Kidney (tissue), 14 donors: ENCODE results near the gene AQP12A. TPM values are rescaled to one million over a fixed set of nuclear protein-coding genes. Genes with fewer than 3 reads are reported as not detected.

Source experiments
- DNase-seq, 5 donors: peaks; one replicate each; pipeline ENCODE4 v3.0.0-alpha.2; 2013 to 2020
- FAIRE-seq: peaks from 2 replicates; lab custom pipeline; 2012; peaks lifted over from hg19 to GRCh38; lab: Jason Lieb, UNC
- H3K27ac ChIP-seq, 2 donors: one replicate each; pipeline ENCODE4 v1.7.0; 2013; ENCODE audit warnings: low read depth in 2 of 2, low read length in 2 of 2, inconsistent platforms in 1 of 2
- H3K27me3 ChIP-seq: one replicate; pipeline ENCODE4 v1.7.1; 2013; ENCODE audit warnings: low read length, inconsistent platforms; ENCODE audit not compliant: control insufficient read depth, insufficient read depth
- H3K36me3 ChIP-seq, 3 donors: one replicate each; pipeline versions ENCODE4 v1.7.0 to v1.7.1; 2013; ENCODE audit warnings: low read length in 3 of 3, control low read depth in 1 of 3, inconsistent platforms in 1 of 3; ENCODE audit not compliant: insufficient read depth in 3 of 3, control insufficient read depth in 2 of 3
- H3K4me1 ChIP-seq, 3 donors: one replicate each; pipeline versions ENCODE4 v1.7.0 to v1.7.1; 2013; ENCODE audit warnings: low read length in 3 of 3, inconsistent platforms in 1 of 3, low read depth in 1 of 3; ENCODE audit not compliant: control insufficient read depth in 2 of 3, insufficient read depth in 2 of 3
- H3K4me3 ChIP-seq, 3 donors: one replicate each; pipeline versions ENCODE4 v1.7.0 to v1.8.1; 2013; ENCODE audit warnings: low read length in 3 of 3, control low read depth in 1 of 3, inconsistent platforms in 1 of 3
- H3K9ac ChIP-seq, 3 donors: one replicate each; pipeline versions ENCODE4 v1.7.0 to v1.7.1; 2013; ENCODE audit warnings: low read length in 3 of 3, control low read depth in 1 of 3, inconsistent platforms in 1 of 3
- H3K9me3 ChIP-seq, 3 donors: one replicate each; pipeline versions ENCODE4 v1.7.0 to v1.7.1; 2013; ENCODE audit warnings: low read length in 3 of 3, control low read depth in 1 of 3, inconsistent platforms in 1 of 3; ENCODE audit not compliant: control insufficient read depth in 2 of 3, insufficient read depth in 1 of 3
- intact Hi-C: fragments of 100-400 bp; cut with DNase I; formaldehyde crosslinking; loops from one replicate; pipeline ENCODE4 v1.11.1; 2022
- polyA plus RNA-seq: library from polyadenylated mRNA; stranded (reverse); fragments of 350-450 nt; fragmentation: Illumina TruSeq; extraction: RNeasy Lipid Tissue Mini Kit (QIAGEN cat#74804); gene quantifications from one replicate; pipeline ENCODE4 v1.2.3, GENCODE V29; 2014; ENCODE audit warnings: low read depth, low replicate concordance; ENCODE audit not compliant: insufficient read depth
- total RNA-seq: library from RNA; stranded (reverse); fragmentation: NEBNext Ultra II Directional; extraction: Animal tissue kit (Norgen Biotek cat#: 25700); gene quantifications from one replicate; pipeline ENCODE4 v1.2.1, GENCODE V29; 2021
- TF ChIP-seq, protein P1 (sequence below): IDR thresholded peaks from 3 replicates; pipeline ENCODE4 v1.5.1; 2012; ENCODE audit warnings: mild to moderate bottlenecking, moderate library complexity, borderline replicate concordance; ENCODE audit not compliant: insufficient read depth; ENCODE audit errors: extremely low read depth
- donor health status: control.
- donor health status: control.
- donor health status: control.
- donor health status: control.
- donor health status: control.
- donor health status: DM: yes; HTN: yes; CAD: no.
- donor health status: Normal renal cell carcinoma (clear cell type).

AQP12A gene
- total and polyA plus RNA-seq, 2 donors from 2014 or later = not detected

DNA sequence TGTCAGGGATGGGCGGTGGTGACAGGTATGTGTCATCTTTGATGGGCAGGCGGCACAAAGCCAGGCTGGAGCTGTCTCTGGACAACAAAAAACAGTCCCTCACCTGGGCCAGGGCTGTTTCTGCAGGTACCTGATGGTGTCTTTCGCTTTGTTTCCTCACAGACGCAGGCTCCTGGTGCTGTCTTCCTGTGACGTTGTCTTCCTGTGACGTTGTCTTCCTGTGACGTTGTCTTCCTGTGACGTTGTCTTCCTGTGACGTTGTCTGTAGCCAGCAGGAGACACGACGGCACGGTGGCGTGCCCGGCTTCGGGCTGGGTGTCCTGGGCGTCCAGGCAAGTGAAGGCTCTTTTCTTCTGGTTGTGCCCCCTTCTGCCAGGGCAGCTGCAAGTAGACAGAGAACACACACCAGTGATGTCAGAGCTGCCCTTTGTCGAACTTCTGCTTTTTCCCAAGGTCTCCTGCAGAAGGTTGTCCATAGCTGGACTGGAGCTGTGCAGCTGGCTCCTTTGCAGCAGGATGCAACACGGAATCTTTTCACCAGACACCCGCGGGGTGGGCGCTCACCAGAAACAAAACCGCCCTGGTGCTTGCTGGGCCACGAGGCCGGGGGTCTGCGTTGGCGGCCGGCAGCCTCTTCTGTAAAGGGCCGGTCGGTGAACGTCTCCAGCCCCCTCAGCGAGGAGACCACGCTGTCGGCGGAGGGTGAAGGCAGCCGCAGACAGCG lies 45.3 kb upstream of the AQP12A start:
- Histone ChIP-seq H3K4me1 (no peaks in the 10 kb centered on the region), H3K27ac (no peak overlapping the region), H3K27me3 (no peaks in the 10 kb centered on the region), H3K36me3 (no peaks in the 10 kb centered on the region), H3K9ac (no peak overlapping the region), H3K4me3 (no peak overlapping the region), H3K9me3 (no peaks in the 10 kb centered on the region)
- intact Hi-C loops = no loop called here
- DNase-seq (peak in 1 of 5 donors; percentile 63), FAIRE-seq (no peak)
- TF ChIP-seq, protein P1, sequence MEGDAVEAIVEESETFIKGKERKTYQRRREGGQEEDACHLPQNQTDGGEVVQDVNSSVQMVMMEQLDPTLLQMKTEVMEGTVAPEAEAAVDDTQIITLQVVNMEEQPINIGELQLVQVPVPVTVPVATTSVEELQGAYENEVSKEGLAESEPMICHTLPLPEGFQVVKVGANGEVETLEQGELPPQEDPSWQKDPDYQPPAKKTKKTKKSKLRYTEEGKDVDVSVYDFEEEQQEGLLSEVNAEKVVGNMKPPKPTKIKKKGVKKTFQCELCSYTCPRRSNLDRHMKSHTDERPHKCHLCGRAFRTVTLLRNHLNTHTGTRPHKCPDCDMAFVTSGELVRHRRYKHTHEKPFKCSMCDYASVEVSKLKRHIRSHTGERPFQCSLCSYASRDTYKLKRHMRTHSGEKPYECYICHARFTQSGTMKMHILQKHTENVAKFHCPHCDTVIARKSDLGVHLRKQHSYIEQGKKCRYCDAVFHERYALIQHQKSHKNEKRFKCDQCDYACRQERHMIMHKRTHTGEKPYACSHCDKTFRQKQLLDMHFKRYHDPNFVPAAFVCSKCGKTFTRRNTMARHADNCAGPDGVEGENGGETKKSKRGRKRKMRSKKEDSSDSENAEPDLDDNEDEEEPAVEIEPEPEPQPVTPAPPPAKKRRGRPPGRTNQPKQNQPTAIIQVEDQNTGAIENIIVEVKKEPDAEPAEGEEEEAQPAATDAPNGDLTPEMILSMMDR = no peak

DNA sequence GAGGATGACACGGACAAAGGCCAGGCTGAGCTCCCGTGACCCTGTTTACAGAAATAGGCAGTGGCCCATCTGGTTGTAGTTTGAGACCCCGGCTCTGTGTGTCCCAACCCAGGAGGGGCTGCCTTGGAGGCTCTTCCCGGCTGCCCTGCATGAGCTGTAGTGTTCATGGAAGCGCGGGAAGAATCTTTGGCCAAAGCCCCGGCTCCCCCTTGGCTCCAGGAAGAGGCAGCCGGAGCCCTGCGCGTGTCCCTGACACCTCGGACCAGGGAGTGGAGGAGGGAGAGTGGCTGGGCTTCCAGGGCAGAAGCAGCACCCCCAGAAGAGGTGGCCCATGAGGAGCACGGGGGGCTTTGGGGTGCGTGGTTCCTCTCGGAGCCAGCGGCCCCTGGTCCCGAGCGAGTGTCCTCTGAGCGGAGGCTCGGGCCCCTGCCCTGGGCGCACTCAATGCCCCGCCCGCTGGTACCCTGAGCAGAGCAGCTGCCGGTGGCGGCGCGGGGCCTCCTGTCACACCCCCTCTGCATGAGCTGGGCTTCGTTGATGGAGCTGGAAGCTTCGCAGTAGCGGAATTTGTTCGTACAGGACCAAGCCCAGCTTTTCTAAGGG lies 44.7 kb upstream of the AQP12A start:
- no peak for FAIRE-seq

DNA sequence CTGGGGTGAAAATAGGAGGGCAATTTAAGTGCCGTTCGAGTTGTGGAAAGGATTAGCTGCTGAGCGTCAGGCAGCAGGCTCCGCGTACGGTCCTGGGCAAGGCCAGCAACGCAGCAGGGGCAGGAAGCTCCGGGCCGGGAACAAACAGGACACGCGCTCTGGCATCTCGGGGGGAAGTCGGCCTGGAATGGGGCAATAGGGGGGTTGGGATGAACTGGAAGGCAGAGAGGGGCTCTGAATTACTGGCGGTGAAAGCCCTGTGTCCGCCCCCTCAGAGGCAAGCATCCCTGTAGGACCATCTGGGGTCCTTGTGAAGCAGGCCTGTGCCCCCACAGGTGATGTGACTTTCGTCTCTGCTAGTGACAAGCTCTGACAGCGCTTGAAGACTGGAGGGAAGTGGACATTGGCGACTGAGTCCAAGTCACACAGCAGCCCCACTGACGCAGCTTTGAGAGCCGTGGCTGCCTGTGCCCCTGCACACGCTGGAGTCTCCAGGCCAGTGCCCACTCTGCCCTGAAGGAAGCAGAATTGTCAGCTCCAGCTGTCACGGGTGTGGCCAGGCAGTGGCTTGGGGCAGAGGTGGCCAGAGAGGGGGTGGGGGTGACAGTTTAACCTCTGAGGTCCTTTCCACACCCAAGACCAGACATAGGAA lies 44.0 kb upstream of the AQP12A start:
- Histone ChIP-seq H3K36me3 (no peaks in the 10 kb centered on the region), H3K4me1 (no peaks in the 10 kb centered on the region), H3K9ac (no peak overlapping the region), H3K27ac (no peak overlapping the region), H3K9me3 (no peaks in the 10 kb centered on the region), H3K27me3 (no peaks in the 10 kb centered on the region), H3K4me3 (no peak overlapping the region)
- TF ChIP-seq, protein P1 = no peak
- intact Hi-C loops = no loop called here
- FAIRE-seq = no peak
- DNase-seq = no peak

More for the DNA sequence above, 44.7 kb upstream of the AQP12A start:
- Histone ChIP-seq H3K27me3 (no peaks in the 10 kb centered on the region), H3K4me3 (no peak overlapping the region), H3K27ac (no peak overlapping the region), H3K36me3 (no peaks in the 10 kb centered on the region), H3K9me3 (no peaks in the 10 kb centered on the region), H3K9ac (no peak overlapping the region), H3K4me1 (no peaks in the 10 kb centered on the region)
- intact Hi-C loops = no loop called here
- no peak for DNase-seq
- TF ChIP-seq, protein P1 = no peak
